GM18499 (cell line): ENCODE results near the gene B3GAT3.
"Not testable (repeated sequence)": the region's sequence is repeated elsewhere in the genome, so short reads cannot be mapped to it uniquely, and the experiment has no call there.

ENCODE experiments used
- ATAC-seq: cut with Tn5 transposase; IDR thresholded peaks from one replicate; pipeline ENCODE4 v1.9.1; 2021; ENCODE audit warnings: moderate number of reproducible peaks; ENCODE audit not compliant: insufficient read depth, unreplicated experiment

The B3GAT3 gene

DNA sequence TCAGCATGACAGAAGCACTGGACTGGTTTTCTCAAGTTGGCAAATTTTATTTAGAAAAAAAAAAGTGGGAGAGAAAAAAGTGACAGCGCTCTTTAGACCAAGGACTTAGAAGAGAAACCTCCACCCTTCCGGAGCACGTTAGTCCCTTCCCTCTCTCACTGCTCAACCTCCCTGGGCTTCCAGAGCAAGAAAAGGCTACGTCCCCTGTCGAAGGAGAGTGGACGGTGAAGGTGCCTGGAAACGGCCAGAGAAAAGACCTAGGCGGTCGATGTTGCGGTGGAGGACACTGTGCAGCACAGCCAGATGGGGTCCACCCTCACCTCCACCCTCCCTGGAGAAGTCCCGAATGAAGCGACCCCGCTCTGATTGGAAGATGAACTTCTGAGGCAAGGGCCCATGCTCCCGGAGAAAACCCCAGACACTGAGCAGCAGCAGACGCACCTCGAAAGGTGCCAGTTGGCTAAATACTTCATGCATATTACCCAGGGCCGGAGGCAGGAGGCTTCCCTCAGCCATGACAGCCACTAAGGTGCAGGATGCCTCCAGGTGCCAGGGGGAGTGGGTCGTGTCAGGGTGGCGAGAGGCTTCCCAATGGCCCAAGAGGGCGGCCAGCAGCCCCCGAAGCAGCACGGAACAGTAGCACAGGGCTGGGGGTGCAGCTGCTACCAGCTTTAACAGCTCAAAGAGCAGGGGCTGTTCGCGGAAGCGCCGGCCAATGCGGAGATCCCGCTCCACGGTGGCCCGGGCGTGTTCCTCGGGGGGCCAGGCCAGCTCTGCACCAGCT lies 25.2 kb upstream of the B3GAT3 start:
- no peak for ATAC-seq

GRCh38 chr11:62645946-62646824 lies 24.4 kb upstream of the B3GAT3 start, which contains the start of gene GANAB:
Gene GANAB, minus strand, starts transcription at chr11:62646613. Its CDS starts 14 bp downstream, at chr11:62646599.
- peak; percentile 75 for ATAC-seq

DNA sequence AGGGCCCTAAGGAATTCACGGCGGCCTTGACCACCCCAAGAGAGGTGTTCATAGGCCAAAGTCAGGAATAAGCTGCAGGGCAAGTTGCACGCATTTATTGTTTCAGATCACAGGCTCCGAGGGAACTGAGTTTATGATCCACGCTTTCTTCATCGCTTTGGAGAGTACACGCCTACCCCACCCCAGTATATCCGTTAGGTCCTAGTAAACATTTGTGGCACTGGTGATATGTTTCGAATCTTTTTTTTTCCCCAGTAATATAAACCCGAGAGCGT lies 23.8 kb upstream of the B3GAT3 start:
- ATAC-seq = no peak

DNA sequence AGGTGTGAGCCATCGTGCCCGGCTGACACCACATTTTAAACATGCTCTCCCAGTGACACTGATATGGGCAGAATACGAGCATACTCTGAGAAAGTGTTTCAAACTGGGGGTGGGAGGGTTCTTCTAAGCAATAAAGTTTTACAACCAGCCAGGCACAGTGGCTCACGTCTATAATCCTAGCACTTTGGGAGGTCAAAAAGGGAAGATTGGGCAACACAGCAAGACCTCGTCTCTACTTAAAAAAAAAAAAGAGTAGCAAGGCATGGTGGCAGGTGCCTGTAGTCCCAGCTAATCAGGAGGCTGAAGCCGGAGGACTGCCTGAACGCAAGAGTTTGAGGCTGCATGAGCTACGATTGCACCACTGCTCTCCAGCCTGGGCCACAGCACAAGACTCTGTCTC lies 22.4 kb upstream of the B3GAT3 start:
- ATAC-seq = no peak

- no peak for ATAC-seq
Measured at GRCh38 chr11:62632492-62632891, 10.7 kb upstream of the B3GAT3 start.

DNA sequence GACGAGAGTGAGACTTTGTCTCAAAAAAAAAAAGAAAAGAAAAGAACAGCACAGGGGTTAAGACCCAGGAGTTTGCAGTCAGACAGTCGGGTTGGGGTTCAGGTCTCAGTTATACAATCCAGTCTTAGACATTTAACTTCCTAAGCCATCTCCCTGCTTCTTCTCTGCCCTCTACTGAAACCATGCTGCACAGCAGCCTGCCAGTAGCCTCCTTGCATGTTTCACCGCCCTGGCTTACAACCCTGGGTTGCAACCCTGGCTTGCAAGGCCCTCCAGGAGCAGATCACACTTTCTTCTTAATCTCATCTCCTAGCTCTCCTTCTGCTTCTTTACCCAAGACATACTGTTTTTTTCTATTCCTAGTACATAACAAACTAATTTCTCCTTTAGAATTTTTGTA lies 5.9 kb upstream of the B3GAT3 start:
- ATAC-seq = no peak

- no peak for ATAC-seq
Measured at GRCh38 chr11:62622476-62623089, 797 bp upstream of the B3GAT3 start.

DNA sequence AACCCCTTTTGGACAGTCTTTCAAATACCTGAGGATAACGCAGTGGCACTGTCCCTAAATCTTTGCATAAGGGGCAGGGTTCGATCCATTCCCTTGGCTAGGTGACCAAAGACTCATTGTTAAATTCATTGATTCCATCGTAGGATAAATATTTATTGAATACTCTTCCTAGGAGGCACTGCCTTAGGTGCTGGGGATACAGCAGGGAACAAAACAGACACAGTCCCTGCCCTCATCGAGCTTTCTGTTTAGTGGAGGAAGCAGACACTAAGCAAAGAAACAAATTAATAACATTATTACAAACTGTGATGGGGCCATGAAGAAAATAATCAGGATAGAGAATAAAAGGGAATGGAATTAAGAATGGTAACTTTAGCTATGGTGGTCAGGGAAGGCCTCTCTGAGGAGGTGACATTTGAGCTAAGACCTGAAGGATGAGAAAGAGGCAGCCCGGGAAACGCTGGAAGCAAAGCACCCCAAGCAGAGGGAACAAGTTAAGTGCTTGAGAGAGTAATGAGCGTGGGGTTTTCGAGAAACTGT lies 689 bp downstream of the B3GAT3 start:
- no peak for ATAC-seq

DNA sequence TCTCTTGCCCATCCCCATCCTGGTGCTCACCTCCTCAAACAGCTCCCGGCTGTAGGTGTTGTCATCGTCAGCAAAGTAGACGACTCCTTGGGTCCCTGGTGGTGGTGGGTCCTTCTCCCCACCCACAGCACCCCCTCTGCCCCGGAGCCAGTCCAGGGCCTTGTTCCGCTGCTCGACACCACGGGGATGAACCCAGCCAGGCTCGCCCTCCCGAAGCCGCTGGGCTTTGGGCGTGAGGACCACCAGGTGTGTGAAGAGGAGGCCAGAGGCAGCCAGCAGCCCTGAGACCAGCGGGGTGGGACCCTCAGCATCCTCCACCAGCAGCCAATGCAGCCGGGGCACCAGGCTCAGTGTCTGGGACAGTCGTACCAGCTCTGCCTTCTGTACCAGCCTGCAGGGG lies 4.8 kb downstream of the B3GAT3 start:
- not testable (repeated sequence) for ATAC-seq

- ATAC-seq = no peak
Measured at GRCh38 chr11:62615521-62615920, 6.3 kb downstream of the B3GAT3 start.

DNA sequence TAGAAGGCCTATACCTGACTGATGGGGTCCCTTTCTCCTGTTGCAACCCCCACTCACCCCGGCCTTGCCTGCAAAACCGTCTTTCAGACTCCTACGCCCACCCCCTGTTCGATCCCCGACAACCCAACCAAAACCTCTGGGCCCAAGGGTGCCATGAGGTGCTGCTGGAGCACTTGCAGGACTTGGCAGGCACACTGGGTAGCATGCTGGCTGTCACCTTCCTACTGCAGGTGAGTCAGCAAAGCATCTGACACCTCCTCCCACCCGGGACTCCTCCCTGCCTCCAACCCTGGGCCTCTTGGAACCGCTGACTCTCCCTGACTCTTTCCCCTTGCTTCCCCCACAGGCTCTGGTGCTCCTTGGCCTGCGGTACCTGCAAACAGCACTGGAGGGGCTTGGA lies 7.5 kb downstream of the B3GAT3 start:
- ATAC-seq = no peak

DNA sequence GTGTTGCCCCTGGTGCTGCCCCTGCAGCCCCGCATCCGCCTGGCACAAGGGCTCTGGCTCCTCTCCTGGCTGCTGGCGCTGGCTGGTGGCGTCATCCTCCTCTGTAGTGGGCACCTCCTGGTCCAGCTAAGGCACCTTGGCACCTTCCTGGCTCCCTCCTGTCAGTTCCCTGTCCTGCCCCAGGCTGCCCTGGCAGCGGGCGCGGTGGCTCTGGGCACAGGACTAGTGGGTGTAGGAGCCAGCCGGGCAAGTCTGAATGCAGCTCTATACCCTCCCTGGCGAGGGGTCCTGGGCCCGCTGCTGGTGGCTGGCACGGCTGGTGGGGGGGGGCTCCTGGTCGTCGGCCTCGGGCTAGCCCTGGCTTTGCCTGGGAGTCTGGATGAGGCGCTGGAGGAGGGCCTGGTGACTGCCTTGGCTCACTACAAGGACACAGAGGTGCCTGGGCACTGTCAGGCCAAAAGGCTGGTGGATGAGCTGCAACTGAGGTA lies 8.5 kb downstream of the B3GAT3 start:
- no peak for ATAC-seq

DNA sequence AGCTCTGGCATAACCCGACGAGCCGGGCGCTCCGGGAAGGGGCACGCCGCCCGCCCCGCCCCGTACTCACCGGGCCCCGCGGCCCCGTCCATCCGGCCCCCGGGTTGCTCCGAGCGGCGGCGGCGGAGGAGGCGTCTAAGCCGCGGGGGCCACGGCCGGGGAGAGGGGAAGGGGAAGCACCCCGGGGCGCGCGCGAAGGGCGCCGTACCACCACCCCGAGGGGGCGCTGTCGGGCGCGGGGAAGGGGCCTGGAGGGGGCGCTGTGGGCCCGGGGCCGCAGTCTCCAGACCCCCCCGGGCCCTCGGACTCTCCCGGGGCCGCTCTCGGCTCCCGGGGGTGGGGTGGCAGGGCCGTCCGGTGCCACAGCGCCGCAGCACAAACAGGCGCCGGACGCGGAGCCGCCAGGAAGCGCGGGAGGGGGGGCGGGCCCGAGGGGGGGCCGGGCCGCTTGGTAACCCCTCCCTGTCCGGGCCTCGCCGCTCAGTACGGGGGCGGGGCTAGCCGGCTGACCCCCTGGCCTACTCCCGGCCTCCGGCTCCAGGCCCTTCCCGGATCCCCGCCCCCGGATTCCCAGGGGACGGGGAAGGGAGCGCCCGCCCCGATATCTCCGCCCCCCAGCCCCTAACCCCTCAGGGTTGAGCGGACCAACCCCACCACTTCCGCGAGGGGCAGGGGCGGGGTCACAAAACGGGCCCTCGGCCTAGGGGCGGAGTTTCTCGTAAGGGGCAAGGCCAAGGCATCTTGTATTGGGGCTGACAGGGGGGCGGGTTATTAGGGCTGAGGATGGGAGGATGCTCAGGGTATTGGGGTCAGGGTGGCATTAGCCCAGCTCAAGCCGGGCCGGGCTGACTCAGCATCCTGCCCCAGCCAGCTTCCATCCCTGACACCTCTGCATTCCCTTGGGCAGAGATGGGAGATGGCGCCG lies 9.2 kb downstream of the B3GAT3 start, which contains the start of the genes EML3 and ROM1:
Gene EML3 (minus strand): TSS at position 410 of the 925 bp plus-strand sequence. CDS start 318 bp downstream, at position 92.
Gene ROM1 (plus strand): TSS at position 892 of the 925 bp plus-strand sequence. CDS start 25 bp downstream, at position 917.
- no peak for ATAC-seq

DNA sequence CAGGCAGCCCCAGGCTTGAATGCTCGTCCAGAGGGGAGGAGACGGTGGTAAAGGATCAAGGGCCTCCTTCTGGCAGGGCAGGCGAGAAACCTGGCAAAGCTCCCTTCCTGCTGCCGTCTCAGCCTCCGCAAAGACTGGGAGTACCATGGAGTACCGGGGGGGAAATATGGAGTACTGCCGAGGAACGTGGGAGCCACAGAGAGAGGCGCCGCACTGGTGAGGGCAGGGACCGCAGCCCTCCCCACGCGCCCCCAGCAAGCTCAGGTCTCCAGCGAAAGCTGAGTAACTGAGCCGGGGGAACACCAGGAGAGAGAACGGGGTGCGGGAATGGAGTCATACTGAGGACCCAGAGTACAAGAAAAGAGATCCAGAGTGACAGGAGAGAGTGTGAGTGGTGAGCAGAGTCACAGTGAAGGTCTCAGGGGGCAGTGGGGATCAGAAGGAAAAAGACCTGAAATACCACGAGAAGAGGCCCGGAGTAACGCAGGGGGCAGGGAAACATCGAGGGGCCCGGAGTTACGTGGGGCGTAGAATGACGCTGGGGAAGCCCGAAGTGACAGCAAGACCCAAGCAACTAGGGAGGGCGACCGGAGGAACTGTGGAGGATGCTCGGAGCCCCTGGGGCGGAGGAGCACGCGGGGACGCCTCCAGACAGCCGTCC lies 10.0 kb downstream of the B3GAT3 start:
- no peak for ATAC-seq

DNA sequence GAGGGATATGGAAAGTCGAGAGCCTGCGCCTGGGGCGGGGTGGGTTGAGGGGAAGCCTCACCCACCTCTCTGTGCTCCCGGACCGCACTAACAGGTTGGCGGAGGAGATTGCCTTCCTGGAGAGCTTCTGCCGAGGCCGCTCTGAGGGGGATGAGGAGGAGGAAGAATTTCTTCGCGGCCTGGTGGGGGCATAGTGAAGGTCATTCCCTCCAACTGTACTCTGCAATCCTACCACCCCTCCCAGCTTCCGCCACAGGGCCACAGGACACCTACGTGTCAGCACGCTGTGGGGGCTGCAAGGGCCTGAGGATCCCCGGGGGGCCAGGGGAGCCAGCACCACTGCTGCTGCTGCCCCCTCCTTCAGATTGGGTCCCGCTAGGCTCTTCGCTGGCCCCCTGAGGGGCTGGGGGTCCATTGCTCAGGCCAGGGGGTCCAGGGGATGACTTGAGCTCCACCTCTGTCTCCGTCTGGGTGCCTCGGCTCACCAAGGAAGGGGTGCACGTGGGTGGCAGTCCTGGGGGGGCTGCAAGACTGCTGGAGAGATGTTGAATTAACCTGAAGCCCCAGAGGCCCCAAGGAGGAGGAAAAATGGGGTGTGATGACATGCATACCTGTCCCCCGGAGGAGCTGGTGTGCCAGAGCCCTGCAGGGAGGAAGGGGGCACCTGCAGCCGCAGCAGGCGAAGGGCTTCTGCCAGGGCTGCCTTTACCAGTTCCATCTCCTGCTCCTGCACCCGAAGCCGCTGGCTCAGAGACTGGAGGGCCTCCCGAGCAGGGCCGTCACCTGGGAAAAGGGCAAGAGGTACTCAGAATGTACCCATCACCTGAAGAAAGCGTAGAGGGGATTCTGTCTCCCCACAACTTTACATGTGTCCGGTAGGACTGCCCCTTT lies 10.7 kb downstream of the B3GAT3 start:
- ATAC-seq = no peak

GRCh38 chr11:62610403-62610802 lies 11.4 kb downstream of the B3GAT3 start:
- ATAC-seq = no peak

- ATAC-seq = no peak
Measured at GRCh38 chr11:62608776-62609175, 13.0 kb downstream of the B3GAT3 start.

- no peak for ATAC-seq
Measured at GRCh38 chr11:62607714-62608113, 14.1 kb downstream of the B3GAT3 start.
